Neural cell (in vitro differentiated cells): ENCODE data around the gene BAG1. TPM values are rescaled to one million over a fixed set of nuclear protein-coding genes. Genes with fewer than 3 reads are reported as not detected.

Experiments
- H2AFZ ChIP-seq: fragments of 200-600, 300-800 bp; sonication (generic), shearing (Covaris generic); 2 replicates; pipeline ENCODE4 v1.6.0; 2014; ENCODE audit warnings: low read depth, mild to moderate bottlenecking, antibody characterized with exemption, low read length, moderate library complexity
- H3F3A ChIP-seq: fragments of 200-600 bp; shearing (Covaris generic); 2 replicates; pipeline ENCODE4 v1.6.1; 2016; ENCODE audit warnings: mild to moderate bottlenecking, moderate library complexity, mixed read lengths, antibody characterized with exemption, low read length; ENCODE audit not compliant: insufficient read depth, poor library complexity, severe bottlenecking
- H3K27ac ChIP-seq: fragments of 200-600, 300-800 bp; sonication (generic), shearing (Covaris generic); 2 replicates; pipeline ENCODE4 v1.5.1; 2014; ENCODE audit warnings: mild to moderate bottlenecking, low read length, moderate library complexity
- H3K27me3 ChIP-seq: fragments of 300-800, 200-600 bp; sonication (generic), shearing (Covaris generic); 2 replicates; pipeline ENCODE4 v1.6.0; 2014; ENCODE audit warnings: mild to moderate bottlenecking, low read depth, low read length, moderate library complexity; ENCODE audit not compliant: insufficient read depth
- H3K36me3 ChIP-seq: fragments of 300-800, 200-600 bp; sonication (generic), shearing (Covaris generic); 2 replicates; pipeline ENCODE4 v1.5.1; 2014; ENCODE audit warnings: mild to moderate bottlenecking, antibody characterized with exemption, low read length, moderate library complexity; ENCODE audit not compliant: insufficient read depth
- H3K4me2 ChIP-seq: fragments of 300-800, 200-600 bp; sonication (generic), shearing (Covaris generic); 2 replicates; pipeline ENCODE4 v1.6.0; 2014; ENCODE audit warnings: mild to moderate bottlenecking, low read length
- H3K4me3 ChIP-seq: fragments of 300-800, 200-600 bp; sonication (generic), shearing (Covaris generic); 2 replicates; pipeline ENCODE4 v1.5.1; 2014; ENCODE audit warnings: mild to moderate bottlenecking, low read length, moderate library complexity
- H3K79me2 ChIP-seq: fragments of 200-600 bp; shearing (Covaris generic); replicated peaks from 2 replicates; pipeline ENCODE4 v1.6.0; 2014; ENCODE audit warnings: mild to moderate bottlenecking, low read length, moderate library complexity; ENCODE audit not compliant: insufficient read depth
- H3K9ac ChIP-seq: fragments of 300-800, 200-600 bp; sonication (generic), shearing (Covaris generic); 2 replicates; pipeline ENCODE4 v1.6.1; 2016; ENCODE audit warnings: mild to moderate bottlenecking, low read length, mixed read lengths
- H3K9me2 ChIP-seq: fragments of 200-600 bp; shearing (Covaris generic); 2 replicates; pipeline ENCODE4 v1.6.1; 2016; ENCODE audit warnings: mild to moderate bottlenecking, low read length, mixed read lengths; ENCODE audit not compliant: insufficient read depth
- H3K9me3 ChIP-seq: fragments of 200-600, 300-800 bp; sonication (generic), shearing (Covaris generic); 2 replicates; pipeline ENCODE4 v1.6.1; 2016; ENCODE audit warnings: mild to moderate bottlenecking, mixed run types, low read length, moderate library complexity, mixed read lengths
- H4K20me1 ChIP-seq: fragments of 200-600 bp; shearing (Covaris generic); 2 replicates; pipeline ENCODE4 v1.6.1; 2016; ENCODE audit warnings: mild to moderate bottlenecking, mixed run types; ENCODE audit not compliant: insufficient read depth
- EP300 ChIP-seq: fragments of 450-650 bp; conservative IDR thresholded peaks from 2 replicates; pipeline ENCODE4 v1.6.1; 2014; ENCODE audit warnings: antibody characterized with exemption, mild to moderate bottlenecking, moderate library complexity; ENCODE audit not compliant: poor library complexity, severe bottlenecking
- EZH2 ChIP-seq: fragments of 200-600, 300-800 bp; shearing (Covaris generic), sonication (generic); IDR thresholded peaks from 2 replicates; pipeline ENCODE4 v1.6.1; 2014; ENCODE audit warnings: antibody characterized with exemption, low read length, borderline replicate concordance, mild to moderate bottlenecking; ENCODE audit not compliant: insufficient read depth, poor library complexity, severe bottlenecking
- MXI1 ChIP-seq: fragments of 450-650 bp; conservative IDR thresholded peaks from 2 replicates; pipeline ENCODE4 v1.6.1; 2014; ENCODE audit warnings: antibody characterized with exemption, mild to moderate bottlenecking; ENCODE audit not compliant: poor library complexity, severe bottlenecking
- POLR2AphosphoS5 ChIP-seq: IDR thresholded peaks from 2 replicates; pipeline ENCODE4 v1.6.1; 2012
- RAD21 ChIP-seq: fragments of 450-650 bp; conservative IDR thresholded peaks from 2 replicates; pipeline ENCODE4 v1.6.1; 2014; ENCODE audit warnings: antibody characterized with exemption, mild to moderate bottlenecking, moderate library complexity
- REST ChIP-seq: IDR thresholded peaks from 2 replicates; pipeline ENCODE4 v1.6.1; 2012; ENCODE audit warnings: borderline replicate concordance
- SMC3 ChIP-seq: fragments of 450-650 bp; conservative IDR thresholded peaks from 2 replicates; pipeline ENCODE4 v1.6.1; 2014; ENCODE audit warnings: antibody characterized with exemption, mild to moderate bottlenecking, moderate library complexity; ENCODE audit not compliant: poor library complexity
- TAF1 ChIP-seq: IDR thresholded peaks from 2 replicates; pipeline ENCODE4 v1.6.1; 2012; ENCODE audit warnings: low read depth
- polyA plus RNA-seq: library from polyadenylated mRNA; depleted of rRNA; stranded (reverse); fragments of >200 nt; gene quantifications from 2 replicates; pipeline ENCODE4 v1.2.3, GENCODE V29; 2014
- TF ChIP-seq, protein P1 (sequence below): fragments of 450-650 bp; IDR thresholded peaks from 2 replicates; pipeline ENCODE4 v1.5.1; 2014; ENCODE audit warnings: antibody characterized with exemption, mild to moderate bottlenecking, moderate library complexity; ENCODE audit not compliant: poor library complexity, severe bottlenecking

BAG1 gene
- polyA plus RNA-seq, 1 donor from 2014 or later, result 94.9 TPM

GRCh38 chr9:33288235-33288634 is 23.7 kb upstream of the BAG1 start:
- Histone ChIP-seq H3K4me3 (no peak overlapping the region), H3K27me3 (no peaks in the 10 kb centered on the region), H4K20me1 (no peaks in the 10 kb centered on the region), H3K36me3 (no peaks in the 10 kb centered on the region), H3K79me2 (peaks cover 24% of the 10 kb centered on the region), H3K9me2 (no peaks in the 10 kb centered on the region), H3K9ac (no peak overlapping the region), H3K27ac (no peak overlapping the region), H2AFZ (no peak overlapping the region), H3F3A (no peaks in the 10 kb centered on the region), H3K9me3 (no peaks in the 10 kb centered on the region), H3K4me2 (no peak overlapping the region)
- no peak for TF ChIP-seq MXI1
- no peak for TF ChIP-seq EP300
- no peak for TF ChIP-seq EZH2
- no peak for TF ChIP-seq REST
- no peak for TF ChIP-seq TAF1
- no peak for TF ChIP-seq RAD21
- no peak for TF ChIP-seq SMC3
- TF ChIP-seq, protein P1, sequence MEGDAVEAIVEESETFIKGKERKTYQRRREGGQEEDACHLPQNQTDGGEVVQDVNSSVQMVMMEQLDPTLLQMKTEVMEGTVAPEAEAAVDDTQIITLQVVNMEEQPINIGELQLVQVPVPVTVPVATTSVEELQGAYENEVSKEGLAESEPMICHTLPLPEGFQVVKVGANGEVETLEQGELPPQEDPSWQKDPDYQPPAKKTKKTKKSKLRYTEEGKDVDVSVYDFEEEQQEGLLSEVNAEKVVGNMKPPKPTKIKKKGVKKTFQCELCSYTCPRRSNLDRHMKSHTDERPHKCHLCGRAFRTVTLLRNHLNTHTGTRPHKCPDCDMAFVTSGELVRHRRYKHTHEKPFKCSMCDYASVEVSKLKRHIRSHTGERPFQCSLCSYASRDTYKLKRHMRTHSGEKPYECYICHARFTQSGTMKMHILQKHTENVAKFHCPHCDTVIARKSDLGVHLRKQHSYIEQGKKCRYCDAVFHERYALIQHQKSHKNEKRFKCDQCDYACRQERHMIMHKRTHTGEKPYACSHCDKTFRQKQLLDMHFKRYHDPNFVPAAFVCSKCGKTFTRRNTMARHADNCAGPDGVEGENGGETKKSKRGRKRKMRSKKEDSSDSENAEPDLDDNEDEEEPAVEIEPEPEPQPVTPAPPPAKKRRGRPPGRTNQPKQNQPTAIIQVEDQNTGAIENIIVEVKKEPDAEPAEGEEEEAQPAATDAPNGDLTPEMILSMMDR, result no peak
- TF ChIP-seq POLR2AphosphoS5, result no peak

DNA sequence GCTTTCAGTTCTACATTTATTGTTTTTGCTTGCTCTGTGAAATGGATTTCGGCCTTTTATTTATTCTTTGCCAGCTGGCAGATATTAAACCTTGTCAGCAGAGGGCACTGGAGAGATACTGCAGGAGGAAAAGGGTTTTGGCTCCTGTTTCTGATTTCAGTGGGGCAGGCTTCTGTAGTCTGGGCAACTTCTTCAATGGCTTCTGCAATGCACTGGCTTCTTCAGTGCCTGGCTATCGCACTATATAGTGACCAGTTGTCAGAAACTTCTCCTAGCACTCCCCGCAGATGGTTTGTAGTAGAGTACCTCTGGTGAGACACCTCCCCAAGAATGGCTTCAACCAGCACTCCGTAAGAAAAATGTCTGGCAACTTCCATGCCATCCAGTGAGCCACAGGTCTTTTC is 22.6 kb upstream of the BAG1 start:
- no peaks in the 10 kb centered on the region for H4K20me1 ChIP-seq
- H3K9me3 ChIP-seq, result no peaks in the 10 kb centered on the region
- H3K27ac ChIP-seq, result no peak overlapping the region
- no peaks in the 10 kb centered on the region for H3K36me3 ChIP-seq
- no peak overlapping the region for H2AFZ ChIP-seq
- H3K9ac ChIP-seq, result no peak overlapping the region
- TF ChIP-seq SMC3 (peak; percentile 47), POLR2AphosphoS5 (no peak), TAF1 (no peak), EP300 (no peak), RAD21 (peak; percentile 44), MXI1 (no peak), EZH2 (no peak), REST (no peak)
- TF ChIP-seq, protein P1, result peak; percentile 66
- H3K79me2 ChIP-seq, result peaks cover 13% of the 10 kb centered on the region
- H3F3A ChIP-seq, result no peaks in the 10 kb centered on the region
- no peaks in the 10 kb centered on the region for H3K27me3 ChIP-seq
- H3K9me2 ChIP-seq, result no peaks in the 10 kb centered on the region
- H3K4me3 ChIP-seq, result no peak overlapping the region
- no peak overlapping the region for H3K4me2 ChIP-seq
